ENCODE measurements around the gene RCAN3. TPM values are rescaled to one million over a fixed set of nuclear protein-coding genes. Genes with fewer than 3 reads are reported as not detected.

The RCAN3 gene
- total RNA-seq, 1 donor from 2014 or later, result 11.3 TPM

GRCh38 chr1:24502065-24502708, 449 bp upstream of the RCAN3 start:
- peak overlapping the region; percentile 90 for H3K27ac ChIP-seq
- intact Hi-C loops (cut with DNase I), result no loop called here
- peak; percentile 81 for ATAC-seq

GRCh38 chr1:24503059-24503751, 569 bp downstream of the RCAN3 start:
- H3K27me3 ChIP-seq, result no peaks in the 10 kb centered on the region
- peak overlapping the region; percentile 76 for H3K4me3 ChIP-seq
- H3K9me3 ChIP-seq, result no peaks in the 10 kb centered on the region
- peak overlapping the region; percentile 90 for H3K27ac ChIP-seq
- no peak for TF ChIP-seq CTCF (IDR thresholded peaks at IDR 0.05)
- ATAC-seq (no peak), DNase-seq (no peak)
- peaks cover 13% of the 10 kb centered on the region for H3K4me1 ChIP-seq
- no peaks in the 10 kb centered on the region for H3K36me3 ChIP-seq
- intact Hi-C loops (cut with DNase I), result no loop called here

More at GRCh38 chr1:24502065-24502708, 449 bp upstream of the RCAN3 start:
- no peak for TF ChIP-seq CTCF (IDR thresholded peaks at IDR 0.05)
- peaks cover 13% of the 10 kb centered on the region for H3K4me1 ChIP-seq
- peak overlapping the region; percentile 76 for H3K4me3 ChIP-seq
- H3K36me3 ChIP-seq, result no peaks in the 10 kb centered on the region
- H3K27me3 ChIP-seq, result no peaks in the 10 kb centered on the region
- peak; percentile 87 for DNase-seq
- no peaks in the 10 kb centered on the region for H3K9me3 ChIP-seq

GRCh38 chr1:24503870-24504523, 1.4 kb downstream of the RCAN3 start:
- H3K9me3 ChIP-seq, result no peaks in the 10 kb centered on the region
- peaks cover 13% of the 10 kb centered on the region for H3K4me1 ChIP-seq
- H3K4me3 ChIP-seq, result peak overlapping the region; percentile 76
- peak overlapping the region; percentile 67 for H3K27ac ChIP-seq
- no peak for TF ChIP-seq CTCF (IDR thresholded peaks at IDR 0.05)
- DNase-seq (no peak), ATAC-seq (no peak)
- H3K27me3 ChIP-seq, result no peaks in the 10 kb centered on the region
- H3K36me3 ChIP-seq, result no peaks in the 10 kb centered on the region
- intact Hi-C loops (cut with DNase I), result no loop called here

DNA sequence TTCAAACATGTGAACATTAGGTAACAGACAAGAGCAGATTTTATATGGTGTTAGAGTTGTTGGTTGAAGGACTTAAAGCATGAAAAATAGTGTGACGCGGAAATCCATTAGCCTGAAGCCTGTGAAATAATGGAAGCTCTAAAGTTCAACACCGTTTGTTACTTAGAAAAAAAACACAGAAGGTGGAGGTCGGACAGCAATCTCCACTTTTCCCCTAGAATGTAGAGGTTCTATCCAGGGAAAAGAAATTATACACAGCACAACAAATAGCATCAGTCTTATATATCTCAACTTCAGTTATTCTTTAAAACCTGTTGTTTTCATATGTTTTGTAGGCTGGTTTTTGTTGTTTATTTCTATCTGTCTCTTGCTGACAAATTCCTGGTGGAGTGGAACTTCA, 1.9 kb downstream of the RCAN3 start:
- no peaks in the 10 kb centered on the region for H3K9me3 ChIP-seq
- H3K27ac ChIP-seq, result no peak overlapping the region
- intact Hi-C loops (cut with DNase I), result no loop called here
- no peaks in the 10 kb centered on the region for H3K27me3 ChIP-seq
- H3K4me1 ChIP-seq, result peaks cover 13% of the 10 kb centered on the region
- ATAC-seq, result no peak
- DNase-seq, result no peak
- TF ChIP-seq CTCF (IDR thresholded peaks at IDR 0.05), result no peak
- H3K4me3 ChIP-seq, result no peak overlapping the region
- H3K36me3 ChIP-seq, result no peaks in the 10 kb centered on the region

- Histone ChIP-seq H3K4me1 (peaks cover 13% of the 10 kb centered on the region), H3K27me3 (no peaks in the 10 kb centered on the region), H3K27ac (no peak overlapping the region), H3K9me3 (no peaks in the 10 kb centered on the region), H3K4me3 (no peak overlapping the region), H3K36me3 (no peaks in the 10 kb centered on the region)
- ATAC-seq, result no peak
- DNase-seq, result no peak
- TF ChIP-seq CTCF (IDR thresholded peaks at IDR 0.05), result no peak
- intact Hi-C loops (cut with DNase I), result no loop called here
Measured at GRCh38 chr1:24505816-24506215, 3.2 kb downstream of the RCAN3 start.

Data from upper lobe of right lung (tissue), 1 donor.